Stimulated activated CD4-positive, alpha-beta T cell treated with anti-CD3 and anti-CD28 coated beads, Interleukin-12 subunit alpha, Interleukin-12 subunit beta, amount 100 ng/mL, for 4 hours (primary cell): ENCODE data around the gene SWT1.

Source experiments
- DNase-seq: peaks from one replicate; pipeline ENCODE4 v3.0.0-alpha.2; 2020

Gene SWT1

DNA sequence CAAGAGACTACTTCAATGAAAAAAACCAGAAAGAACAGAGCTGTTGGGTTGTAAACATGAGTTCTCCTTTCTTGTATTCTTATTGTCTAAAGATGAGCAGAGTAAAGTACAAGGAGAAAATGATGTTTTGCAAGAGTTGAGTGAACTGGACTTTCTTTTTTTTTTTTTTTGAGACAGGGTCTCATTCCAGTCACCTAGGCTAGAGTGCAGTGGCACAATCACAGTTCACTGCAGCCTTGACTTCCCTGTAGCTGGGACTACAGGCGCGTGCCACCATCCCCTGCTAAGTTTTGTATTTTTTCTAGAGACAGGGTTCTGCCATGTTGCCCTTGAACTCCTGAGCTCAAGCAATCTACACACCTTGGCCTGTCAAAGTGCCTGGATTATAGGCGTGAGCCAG is 167.2 kb downstream of the SWT1 start:
- no peak for DNase-seq

DNA sequence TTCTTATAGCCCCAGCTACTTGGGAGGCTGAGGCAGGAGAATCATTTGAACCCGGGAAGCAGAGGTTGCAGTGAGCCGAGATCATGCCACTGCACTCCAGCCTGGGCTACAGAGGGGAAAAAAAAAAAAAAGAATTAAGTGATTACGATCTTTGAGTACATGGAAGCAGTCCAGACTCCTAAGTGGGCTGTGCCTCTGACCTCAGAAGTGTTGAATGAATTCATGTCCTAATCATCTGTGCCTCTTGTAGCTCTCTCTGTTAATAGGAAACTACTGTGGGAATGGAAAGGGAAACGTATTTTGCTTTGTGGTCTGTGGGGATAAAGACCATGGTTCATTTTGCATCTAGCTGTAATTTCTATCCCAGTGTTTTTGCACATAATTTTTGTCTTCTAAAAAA is 168.4 kb downstream of the SWT1 start:
- no peak for DNase-seq

DNA sequence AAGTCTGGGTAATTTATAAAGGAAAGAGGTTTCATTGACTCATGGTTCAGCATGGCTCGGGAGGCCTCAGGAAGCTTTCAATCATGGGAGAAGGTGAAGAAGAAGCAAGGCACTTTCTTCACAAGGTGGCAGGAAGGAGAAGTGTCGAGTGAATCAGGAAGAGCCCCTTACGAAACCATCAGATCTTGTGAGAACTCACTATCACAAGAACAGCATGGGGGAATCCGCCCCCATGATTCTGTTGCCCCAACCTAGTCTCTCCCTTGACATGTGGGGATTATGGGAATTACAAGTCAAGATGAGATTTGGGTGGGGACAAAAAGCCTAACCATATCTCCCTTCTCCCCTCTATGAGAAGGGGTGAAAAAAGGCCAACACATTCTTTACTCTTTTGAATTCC is 171.3 kb downstream of the SWT1 start:
- no peak for DNase-seq

DNA sequence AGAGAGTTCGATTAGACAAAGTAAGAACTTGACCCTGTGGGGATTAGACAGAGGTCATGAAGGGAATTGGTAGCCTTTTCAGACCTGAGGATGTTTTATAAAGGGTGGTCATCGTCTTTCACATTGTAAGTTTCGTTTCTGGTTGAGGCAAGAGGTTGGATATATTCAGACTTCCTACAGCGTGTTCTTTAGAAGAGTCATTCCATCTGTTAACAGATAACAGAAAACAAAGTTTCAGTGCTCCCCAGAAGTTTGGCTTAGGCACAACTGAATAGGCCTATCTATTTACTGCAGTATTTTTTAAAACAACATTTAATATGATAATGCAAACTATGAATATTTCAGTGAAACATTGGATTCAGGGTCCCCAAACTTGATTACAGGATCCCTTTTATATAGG is 177.2 kb downstream of the SWT1 start:
- no peak for DNase-seq

DNA sequence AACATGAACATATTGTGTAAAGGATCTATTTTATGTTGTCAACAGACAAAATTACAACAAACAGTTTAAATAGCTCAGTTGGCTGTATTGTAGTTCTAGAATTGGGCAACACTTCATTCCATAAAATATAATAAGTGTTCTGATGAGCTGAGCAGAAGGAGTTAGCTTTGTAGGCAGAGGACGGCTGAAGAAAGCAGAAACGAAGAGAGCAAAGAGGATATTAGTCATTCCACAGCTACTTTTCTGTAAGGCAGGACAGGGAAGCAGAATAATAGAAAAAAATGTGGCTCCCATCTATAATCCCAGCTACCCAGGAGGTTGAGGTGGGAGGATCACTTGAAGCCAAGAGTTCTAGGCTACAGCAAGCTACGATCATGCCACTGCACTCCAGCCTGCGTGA is 180.3 kb downstream of the SWT1 start:
- DNase-seq, result no peak

DNA sequence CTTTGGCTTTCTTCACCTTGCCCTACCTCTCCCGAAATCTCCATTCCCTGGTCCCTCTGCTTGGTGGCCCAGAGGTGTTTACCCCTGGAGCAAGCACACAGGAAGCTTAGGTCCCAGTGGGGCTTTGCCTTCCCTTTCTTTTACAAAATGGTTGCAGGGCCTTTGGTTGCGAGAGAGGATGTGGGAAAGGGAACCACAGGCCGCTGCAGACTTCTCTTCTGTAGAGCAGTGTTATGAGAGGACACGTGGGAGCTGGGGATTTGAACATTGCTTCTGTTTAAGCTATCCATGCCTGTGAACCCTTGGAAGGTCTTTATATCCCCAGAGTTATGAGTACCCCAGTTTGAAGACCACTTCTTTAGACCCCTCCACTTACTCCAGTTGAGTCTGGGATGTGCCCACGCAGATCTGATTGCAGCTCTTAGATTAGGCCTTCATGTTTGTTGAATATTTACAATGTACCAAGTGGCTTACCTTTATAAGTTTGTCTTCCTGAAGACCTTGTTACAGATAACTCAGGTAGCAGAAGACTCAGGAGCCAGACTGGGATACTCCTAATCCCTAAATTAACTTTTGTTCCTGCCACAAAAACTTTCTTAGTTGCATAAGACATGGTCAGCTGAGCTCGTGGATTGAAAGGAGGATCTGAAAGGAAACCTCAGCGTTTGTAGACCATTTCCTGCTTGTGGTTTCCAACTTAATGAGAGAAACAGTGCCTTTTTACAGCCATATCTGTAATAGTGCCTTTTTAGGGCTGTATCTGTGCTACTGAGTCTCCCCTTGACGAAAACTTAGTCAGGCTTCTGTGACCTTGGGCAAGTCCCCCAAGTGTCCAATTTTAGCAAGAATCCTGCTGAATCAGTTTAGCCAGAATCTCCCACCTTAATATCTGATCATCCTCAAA is 182.0 kb downstream of the SWT1 start:
- no peak for DNase-seq

DNA sequence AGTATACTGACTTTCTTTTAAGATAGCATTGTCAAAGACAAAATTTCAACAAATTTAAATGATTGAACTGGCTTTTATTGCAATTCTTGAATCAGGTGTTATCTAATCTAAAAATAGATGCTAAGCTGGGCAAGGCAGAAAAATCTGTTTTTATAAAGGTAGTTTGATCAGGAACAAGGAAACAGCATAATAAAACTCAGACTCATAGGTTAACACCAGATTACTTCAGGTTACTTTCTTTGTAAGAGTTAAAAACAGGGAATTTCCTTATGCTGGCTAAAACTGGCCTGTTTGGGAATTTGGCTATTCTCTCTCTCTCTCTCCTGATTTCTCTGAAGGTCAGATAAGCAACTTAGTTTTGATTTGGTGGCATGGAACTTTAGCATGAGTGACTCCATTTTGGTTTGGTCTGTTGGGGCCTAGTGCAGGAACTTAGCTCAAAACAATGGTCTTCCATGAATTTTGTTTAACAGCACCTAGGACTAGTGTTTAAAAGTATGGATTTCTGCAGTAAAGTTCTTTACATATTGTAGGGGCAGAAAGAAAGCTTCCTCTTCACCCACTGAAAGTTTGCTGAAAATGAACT is 184.3 kb downstream of the SWT1 start:
- DNase-seq, result no peak
